Activated naive CD4-positive, alpha-beta T cell treated with anti-CD3 and anti-CD28 coated beads for 36 hours (primary cell): ENCODE data around the gene BTBD6. TPM values are rescaled to one million over a fixed set of nuclear protein-coding genes. Genes with fewer than 3 reads are reported as not detected.
"Not testable (repeated sequence)": the region's sequence is repeated elsewhere in the genome, so short reads cannot be mapped to it uniquely, and the experiment has no call there.

Experiments used
- CTCF ChIA-PET: fragments of 350-600 bp; sonication (Branson Sonifier 250); formaldehyde crosslinking; loops from one replicate; lab custom pipeline; 2021; ENCODE audit warnings: antibody characterized with exemption; lab: Charles Lee
- DNase-seq: peaks from one replicate; pipeline ENCODE4 v3.0.0-alpha.2; 2020
- H3K27ac Mint-ChIP-seq: one replicate; pipeline ENCODE4 v1.8.0; 2021; ENCODE audit warnings: mild to moderate bottlenecking, mixed read lengths
- H3K27me3 Mint-ChIP-seq: one replicate; pipeline ENCODE4 v1.8.0; 2021; ENCODE audit warnings: low read depth, mixed read lengths
- H3K36me3 Mint-ChIP-seq: one replicate; pipeline ENCODE4 v1.8.0; 2021; ENCODE audit warnings: low read depth, mixed read lengths
- H3K4me1 Mint-ChIP-seq: one replicate; pipeline ENCODE4 v1.8.0; 2021; ENCODE audit warnings: low read depth, mixed read lengths
- H3K4me3 Mint-ChIP-seq: one replicate; pipeline ENCODE4 v1.8.0; 2021; ENCODE audit warnings: mild to moderate bottlenecking, moderate library complexity, mixed read lengths
- H3K9me3 Mint-ChIP-seq: one replicate; pipeline ENCODE4 v1.8.0; 2021; ENCODE audit warnings: mixed read lengths
- intact Hi-C: fragments of 100-400 bp; cut with micrococcal nuclease; formaldehyde crosslinking; loops from one replicate; pipeline ENCODE4 v1.15.1; 2023
- total RNA-seq, 2 experiments: library from RNA; stranded (reverse); gene quantifications; one replicate each; pipeline ENCODE4 v1.2.3, GENCODE V29; 2021

Gene BTBD6
- total RNA-seq, 2 experiments from 2014 or later: 24.6 to 25.6 TPM

GRCh38 chr14:105261781-105262180, 13.4 kb downstream of the BTBD6 start:
- CTCF ChIA-PET: no interaction called here
- no peak for DNase-seq
- Mint-ChIP-seq H3K36me3 (peaks cover 5% of the 10 kb centered on the region), H3K9me3 (no peaks in the 10 kb centered on the region), H3K27me3 (no peaks in the 10 kb centered on the region), H3K27ac (no peak overlapping the region), H3K4me3 (no peak overlapping the region), H3K4me1 (peaks cover 8% of the 10 kb centered on the region)
- intact Hi-C loops: no loop called here

- CTCF ChIA-PET: no interaction called here
- no peaks in the 10 kb centered on the region for H3K9me3 Mint-ChIP-seq
- no peaks in the 10 kb centered on the region for H3K27me3 Mint-ChIP-seq
- intact Hi-C loops: no loop called here
- H3K27ac Mint-ChIP-seq: no peak overlapping the region
- H3K4me1 Mint-ChIP-seq: peaks cover 2% of the 10 kb centered on the region
- peaks cover 7% of the 10 kb centered on the region for H3K36me3 Mint-ChIP-seq
- DNase-seq: no peak
- H3K4me3 Mint-ChIP-seq: no peak overlapping the region
These were observed 19.7 kb downstream of the BTBD6 start for GRCh38 chr14:105267820-105268548.

DNA sequence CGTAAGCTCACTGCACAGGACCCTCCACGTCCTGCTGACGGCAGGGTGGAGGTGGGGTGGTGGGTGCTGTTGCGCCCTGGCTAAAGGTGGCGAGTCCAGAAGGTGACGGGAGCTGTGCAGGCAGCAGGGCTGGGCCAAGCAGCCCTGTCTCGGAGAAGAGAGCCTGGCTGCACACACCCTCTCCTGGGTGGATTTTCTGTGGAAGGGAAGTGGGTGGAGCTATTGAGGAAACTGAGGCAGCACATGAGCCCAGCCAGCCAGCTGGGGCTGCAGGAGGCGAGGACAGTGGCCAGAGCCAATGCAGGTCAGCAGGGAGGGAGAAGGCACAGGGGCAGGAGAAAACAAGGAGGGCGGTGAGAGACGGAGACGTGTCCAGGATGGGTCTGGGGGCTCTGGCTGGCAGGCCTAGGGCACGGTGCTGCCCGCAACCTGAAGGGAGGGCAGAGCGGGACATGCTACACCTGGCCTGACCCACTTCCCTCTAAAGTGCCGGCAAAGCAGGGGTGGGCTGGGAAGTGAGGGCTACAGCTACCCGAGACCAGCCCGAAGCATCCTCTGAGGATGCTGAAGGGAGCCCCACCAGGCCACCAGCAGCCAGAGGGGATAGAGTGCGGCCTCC, 20.5 kb downstream of the BTBD6 start:
- intact Hi-C loops: no loop called here
- Mint-ChIP-seq H3K27me3 (no peaks in the 10 kb centered on the region), H3K36me3 (peaks cover 6% of the 10 kb centered on the region), H3K9me3 (no peaks in the 10 kb centered on the region), H3K4me3 (no peak overlapping the region), H3K27ac (no peak overlapping the region), H3K4me1 (peaks cover 2% of the 10 kb centered on the region)
- CTCF ChIA-PET: no interaction called here
- no peak for DNase-seq

DNA sequence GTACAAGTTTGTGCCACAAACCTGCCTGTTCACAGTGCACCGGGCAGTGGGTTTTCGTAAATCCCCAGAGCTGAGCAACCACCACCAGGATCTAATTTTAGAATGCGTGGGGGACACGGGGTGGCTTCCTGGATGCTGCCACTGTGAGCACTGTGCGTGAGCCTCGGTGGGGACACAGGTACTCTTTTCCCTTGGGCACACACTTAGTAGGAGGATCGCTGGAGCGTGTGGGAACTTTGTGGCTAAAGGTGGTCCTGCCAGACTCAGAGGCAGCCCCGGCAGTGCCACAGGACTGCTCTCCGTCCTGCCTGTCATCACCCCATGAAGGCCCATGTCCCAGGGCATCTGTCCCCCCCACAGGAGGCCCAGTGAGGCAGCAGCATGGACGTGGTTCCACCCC, 21.1 kb downstream of the BTBD6 start:
- Mint-ChIP-seq H3K4me3 (no peak overlapping the region), H3K4me1 (peaks cover 2% of the 10 kb centered on the region), H3K27me3 (no peaks in the 10 kb centered on the region), H3K36me3 (peaks cover 2% of the 10 kb centered on the region), H3K9me3 (no peaks in the 10 kb centered on the region), H3K27ac (no peak overlapping the region)
- CTCF ChIA-PET: no interaction called here
- intact Hi-C loops: no loop called here
- no peak for DNase-seq

GRCh38 chr14:105271224-105271890, 23.0 kb downstream of the BTBD6 start:
- DNase-seq: no peak
- Mint-ChIP-seq H3K27me3 (no peaks in the 10 kb centered on the region), H3K9me3 (no peaks in the 10 kb centered on the region), H3K27ac (no peak overlapping the region), H3K4me3 (no peak overlapping the region), H3K36me3 (peaks cover 2% of the 10 kb centered on the region), H3K4me1 (peaks cover 2% of the 10 kb centered on the region)
- intact Hi-C loops: no loop called here
- CTCF ChIA-PET: interaction anchor here (1.0 kb wide), 1 partner anchor 11 kb away, joined by 3 read pairs; no protein-coding TSS in a partner anchor

GRCh38 chr14:105272623-105273022, 24.3 kb downstream of the BTBD6 start:
- Mint-ChIP-seq H3K36me3 (peaks cover 2% of the 10 kb centered on the region), H3K4me1 (peaks cover 2% of the 10 kb centered on the region), H3K4me3 (no peak overlapping the region), H3K9me3 (no peaks in the 10 kb centered on the region), H3K27ac (no peak overlapping the region), H3K27me3 (no peaks in the 10 kb centered on the region)
- CTCF ChIA-PET: interaction anchor here (0.6 to 1.0 kb wide), 2 partner anchors 9 to 12 kb away, joined by 3 read pairs; no protein-coding TSS in a partner anchor
- no peak for DNase-seq
- intact Hi-C loops: no loop called here

DNA sequence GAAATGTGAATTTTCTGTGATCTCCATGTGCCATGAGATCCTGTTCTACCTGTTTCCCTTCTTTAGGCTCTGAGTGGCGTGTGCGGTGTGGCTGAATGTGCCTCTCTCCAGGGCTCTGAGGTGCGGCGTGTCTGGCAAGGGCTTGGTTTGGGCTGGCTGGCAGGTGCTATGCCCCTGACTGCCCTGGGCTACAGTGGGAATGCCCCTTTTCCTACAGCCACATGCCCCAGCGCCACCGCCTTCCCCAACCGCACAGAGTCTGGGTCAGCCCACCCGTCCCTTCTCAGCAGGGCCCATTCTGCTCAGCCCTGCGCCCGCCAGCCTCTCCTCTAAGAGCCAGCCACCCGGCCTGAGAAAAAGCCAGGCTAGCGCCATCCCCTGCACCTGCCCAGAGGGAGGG, 24.7 kb downstream of the BTBD6 start:
- H3K27ac Mint-ChIP-seq: no peak overlapping the region
- H3K4me1 Mint-ChIP-seq: peaks cover 2% of the 10 kb centered on the region

GRCh38 chr14:105274637-105275036, 26.3 kb downstream of the BTBD6 start:
- intact Hi-C loops: no loop called here
- no peak overlapping the region for H3K27ac Mint-ChIP-seq
- no peaks in the 10 kb centered on the region for H3K9me3 Mint-ChIP-seq
- H3K36me3 Mint-ChIP-seq: peaks cover 2% of the 10 kb centered on the region
- DNase-seq: no peak
- no peak overlapping the region for H3K4me3 Mint-ChIP-seq
- CTCF ChIA-PET: no interaction called here
- H3K4me1 Mint-ChIP-seq: peaks cover 2% of the 10 kb centered on the region
- H3K27me3 Mint-ChIP-seq: no peaks in the 10 kb centered on the region

More for the DNA sequence above, 24.7 kb downstream of the BTBD6 start:
- no peak for DNase-seq
- no peaks in the 10 kb centered on the region for H3K9me3 Mint-ChIP-seq
- intact Hi-C loops: no loop called here
- CTCF ChIA-PET: interaction anchor here (0.6 kb wide), 1 partner anchor 9 kb away, joined by 3 read pairs; no protein-coding TSS in a partner anchor
- H3K4me3 Mint-ChIP-seq: no peak overlapping the region
- H3K36me3 Mint-ChIP-seq: peaks cover 2% of the 10 kb centered on the region
- no peaks in the 10 kb centered on the region for H3K27me3 Mint-ChIP-seq

DNA sequence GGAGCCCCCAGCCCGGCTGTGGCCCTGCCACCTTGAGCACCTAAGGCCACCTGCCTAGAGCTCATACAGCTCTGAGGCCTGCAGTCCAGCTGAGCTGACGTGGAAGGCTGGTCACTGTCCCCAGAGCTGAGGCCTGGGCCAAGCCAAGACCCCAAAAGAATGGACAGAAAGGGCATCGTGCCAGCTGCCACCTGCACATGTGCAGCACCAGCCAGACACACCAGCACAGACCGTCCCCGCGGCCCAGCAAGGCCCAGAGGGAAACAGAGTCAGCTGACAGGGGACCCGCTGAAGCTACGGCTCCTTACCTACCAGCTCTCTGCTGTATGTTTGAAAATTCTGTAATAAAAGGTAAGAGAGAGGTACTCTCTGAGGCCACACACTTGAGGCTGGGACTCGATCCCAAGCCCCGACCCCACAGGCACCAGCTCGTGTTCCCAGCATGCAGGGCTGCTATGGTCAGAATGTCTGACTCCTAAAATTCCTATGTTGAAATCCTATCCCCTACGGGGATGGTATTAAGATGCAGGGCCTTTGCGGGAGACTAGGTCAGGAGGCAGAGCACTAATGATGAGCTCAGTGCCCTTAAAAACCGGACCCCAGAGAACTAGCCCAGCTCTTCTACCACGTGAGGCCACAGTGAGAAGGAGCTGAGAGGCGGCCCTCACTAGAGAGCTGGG, 27.1 kb downstream of the BTBD6 start:
- CTCF ChIA-PET: interaction anchor here (0.5 kb wide), 1 partner anchor 190 kb away, joined by 5 read pairs; no protein-coding TSS in a partner anchor
- no peak overlapping the region for H3K27ac Mint-ChIP-seq
- H3K9me3 Mint-ChIP-seq: no peaks in the 10 kb centered on the region
- H3K36me3 Mint-ChIP-seq: peaks cover 2% of the 10 kb centered on the region
- no peaks in the 10 kb centered on the region for H3K27me3 Mint-ChIP-seq
- H3K4me3 Mint-ChIP-seq: no peak overlapping the region
- DNase-seq: no peak
- H3K4me1 Mint-ChIP-seq: peaks cover 2% of the 10 kb centered on the region
- intact Hi-C loops: no loop called here

DNA sequence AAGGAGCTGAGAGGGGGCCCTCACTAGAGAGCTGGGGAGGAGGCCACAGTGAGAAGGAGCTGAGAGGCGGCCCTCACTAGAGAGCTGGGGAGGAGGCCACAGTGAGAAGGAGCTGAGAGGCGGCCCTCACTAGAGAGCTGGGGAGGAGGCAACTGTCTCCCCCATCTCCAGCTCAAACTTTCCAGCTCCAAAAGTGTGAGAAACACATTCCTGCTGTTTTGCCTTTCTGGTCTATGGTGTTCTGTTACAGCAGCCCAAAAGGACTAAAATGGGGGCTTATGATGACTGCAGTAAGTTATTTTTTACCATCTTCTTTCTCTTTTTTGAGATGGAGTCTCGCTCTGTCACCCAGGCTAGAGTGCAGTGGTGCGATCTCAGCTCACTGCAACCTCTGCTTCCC, 29.1 kb downstream of the BTBD6 start:
- H3K27ac Mint-ChIP-seq, intact Hi-C loops: not testable (repeated sequence)
- CTCF ChIA-PET: interaction anchor here (0.6 kb wide), 1 partner anchor 240 kb away, joined by 3 read pairs; no protein-coding TSS in a partner anchor

GRCh38 chr14:105279642-105280361, 31.5 kb downstream of the BTBD6 start:
- Mint-ChIP-seq H3K27me3 (no peaks in the 10 kb centered on the region), H3K36me3 (no peaks in the 10 kb centered on the region)
- CTCF ChIA-PET: no interaction called here

More for the DNA sequence above, 29.1 kb downstream of the BTBD6 start:
- H3K4me1 Mint-ChIP-seq, DNase-seq, H3K27me3 Mint-ChIP-seq, H3K9me3 Mint-ChIP-seq, H3K36me3 Mint-ChIP-seq, H3K4me3 Mint-ChIP-seq: not testable (repeated sequence)

More at GRCh38 chr14:105279642-105280361, 31.5 kb downstream of the BTBD6 start:
- no peaks in the 10 kb centered on the region for H3K9me3 Mint-ChIP-seq
- H3K27ac Mint-ChIP-seq: no peak overlapping the region
- peaks cover 20% of the 10 kb centered on the region for H3K4me1 Mint-ChIP-seq
- intact Hi-C loops: no loop called here
- no peak for DNase-seq
- H3K4me3 Mint-ChIP-seq: no peak overlapping the region
